HG03520 (cell line): ENCODE data around the gene DNAJB11.
"Not testable (repeated sequence)": the region's sequence is repeated elsewhere in the genome, so short reads cannot be mapped to it uniquely, and the experiment has no call there.

Experiments used
- ATAC-seq: cut with Tn5 transposase; IDR thresholded peaks from one replicate; pipeline ENCODE4 v1.9.1; 2021; ENCODE audit warnings: mild to moderate bottlenecking, moderate library complexity; ENCODE audit not compliant: unreplicated experiment

DNAJB11 gene

GRCh38 chr3:186617036-186617946 is 46.8 kb downstream of the DNAJB11 start:
- ATAC-seq = peak; percentile 69

DNA sequence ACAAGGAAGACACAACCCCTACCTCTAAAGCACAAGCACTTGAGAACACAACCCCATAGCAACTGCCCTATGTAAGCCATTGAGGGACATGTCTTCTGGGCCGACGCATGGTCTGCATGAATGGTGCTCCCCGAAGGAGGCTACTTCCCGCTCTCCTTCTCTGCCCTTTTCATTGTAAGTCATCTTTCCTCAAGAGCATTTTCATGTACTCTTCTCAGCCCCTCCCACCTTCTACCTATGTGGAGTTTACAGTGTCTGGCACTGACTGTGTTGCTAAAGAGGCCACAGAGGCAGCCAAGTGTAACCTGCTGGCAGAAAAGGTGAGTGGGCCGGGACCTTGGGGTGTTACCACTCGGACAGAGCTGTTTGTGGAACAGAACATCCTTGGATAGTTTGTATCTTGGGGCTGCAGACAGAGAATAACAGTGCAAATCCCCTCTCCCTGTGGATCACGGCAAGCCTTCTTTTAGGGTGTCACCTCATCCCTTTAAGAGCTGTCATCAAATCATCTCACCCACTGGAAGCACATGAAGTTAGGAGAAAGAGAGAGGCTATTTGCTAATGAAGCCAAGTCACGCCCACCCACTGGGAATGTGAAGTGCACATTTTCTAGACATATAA is 47.9 kb downstream of the DNAJB11 start:
- no peak for ATAC-seq

- ATAC-seq = no peak
These were observed 49.3 kb downstream of the DNAJB11 start for GRCh38 chr3:186619787-186620212.

- ATAC-seq = no peak
These were observed 49.9 kb downstream of the DNAJB11 start for GRCh38 chr3:186620213-186621092.

DNA sequence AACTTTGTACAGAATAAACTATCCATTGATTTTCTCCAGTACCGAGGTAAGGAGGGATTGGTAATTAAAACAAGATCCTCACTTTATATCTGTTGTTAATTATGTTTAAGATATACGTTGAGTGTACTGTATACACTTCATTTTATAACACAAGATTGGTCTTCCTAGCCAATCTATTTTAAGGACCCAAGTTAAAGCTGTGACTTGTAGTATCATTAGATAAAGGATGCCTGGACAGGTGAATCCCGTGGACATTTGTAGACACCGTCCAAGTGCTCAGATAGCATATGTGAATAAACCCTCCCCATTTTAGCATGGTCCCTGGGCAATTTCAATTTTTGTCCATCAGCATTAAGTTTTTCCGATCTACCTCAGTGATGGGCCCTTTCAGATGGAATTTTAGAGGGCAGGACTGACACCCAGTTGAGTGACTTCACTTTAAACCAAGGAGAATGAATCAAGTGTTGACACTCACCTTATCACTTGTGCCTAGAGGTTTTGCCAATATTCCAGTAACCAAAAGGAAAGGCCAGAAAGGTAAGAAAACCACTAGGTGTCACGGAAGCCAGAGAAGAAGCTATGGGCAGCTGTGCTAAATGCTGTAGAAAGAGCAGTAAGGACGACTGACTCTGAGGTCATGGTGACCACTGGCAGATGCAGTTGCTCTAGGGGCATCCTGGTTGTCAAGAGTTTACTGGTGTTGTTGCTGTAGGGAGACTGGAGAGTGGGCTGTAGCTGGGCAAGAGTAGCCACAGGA is 51.6 kb downstream of the DNAJB11 start:
- ATAC-seq = no peak

DNA sequence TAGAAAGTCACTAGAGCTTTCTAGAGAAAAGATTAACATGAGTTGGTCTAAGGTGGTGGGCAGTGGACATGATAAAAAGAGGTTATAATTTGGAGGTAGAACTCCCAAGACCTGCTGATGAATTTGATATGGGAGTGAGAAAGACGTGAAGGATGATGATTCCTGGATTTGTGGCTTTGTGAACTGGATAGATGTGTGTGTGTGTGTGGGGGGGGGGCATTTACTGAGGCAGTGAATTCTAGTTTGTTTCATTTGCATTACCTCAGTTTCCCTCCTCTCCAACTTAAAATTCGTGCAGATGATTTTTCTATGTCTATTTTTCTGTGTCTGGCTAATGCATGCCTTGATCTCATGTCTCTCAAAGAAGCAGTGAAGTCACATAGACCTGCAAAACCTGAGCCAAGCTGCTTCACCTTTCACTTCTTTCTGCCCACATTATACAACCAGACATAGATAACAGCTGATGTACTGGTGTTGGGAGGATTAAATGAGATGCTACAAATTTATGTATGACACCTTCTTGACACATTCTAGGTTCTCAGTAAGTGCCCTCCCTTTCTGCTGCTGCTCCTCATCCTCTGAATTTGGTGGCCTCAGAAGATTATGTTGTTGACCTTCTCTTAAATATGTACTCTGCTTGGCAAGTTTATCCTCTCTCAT is 52.3 kb downstream of the DNAJB11 start:
- ATAC-seq = no peak

DNA sequence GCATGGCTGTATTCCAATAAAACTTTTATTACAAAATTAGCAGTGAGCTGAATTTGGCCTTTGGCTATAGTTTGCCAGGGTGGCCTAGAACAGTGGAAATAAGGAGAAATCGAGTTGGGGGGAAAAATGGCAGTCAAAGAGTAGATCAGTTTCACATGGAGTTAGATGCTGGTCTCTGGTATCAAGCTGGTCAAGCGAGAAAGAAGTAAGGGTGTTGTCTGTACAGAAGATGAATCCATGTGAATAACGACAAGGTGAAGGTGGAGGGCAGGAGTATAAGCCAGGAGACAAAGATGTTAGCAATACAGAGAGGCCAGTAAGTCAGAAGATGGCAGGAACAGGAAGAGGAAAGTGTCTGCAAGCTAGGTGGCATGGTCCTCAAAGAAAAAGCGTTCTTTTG is 54.1 kb downstream of the DNAJB11 start:
- no peak for ATAC-seq

DNA sequence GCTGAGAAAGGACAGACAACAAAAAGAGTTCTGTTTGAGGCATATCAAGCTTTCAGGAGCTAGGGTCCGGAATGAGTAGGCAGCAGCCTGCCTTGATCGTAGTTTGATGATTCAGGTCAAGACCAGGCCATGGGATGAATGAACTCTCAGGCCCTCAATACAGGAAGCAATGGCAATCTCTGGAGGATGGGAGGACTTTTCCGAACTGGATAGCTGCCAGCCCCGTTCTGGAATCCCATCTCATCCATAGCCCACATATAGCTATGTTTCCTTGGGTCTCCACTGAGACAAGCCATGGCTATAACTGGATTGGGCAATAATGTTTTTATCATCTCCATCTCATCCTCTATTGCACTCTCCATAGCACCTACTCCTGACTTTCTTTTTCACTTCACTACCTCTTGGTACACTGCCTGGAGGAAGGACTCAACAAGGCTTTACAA is 55.1 kb downstream of the DNAJB11 start:
- no peak for ATAC-seq

GRCh38 chr3:186626254-186626847 is 55.8 kb downstream of the DNAJB11 start:
- ATAC-seq = no peak

- no peak for ATAC-seq
These were observed 57.4 kb downstream of the DNAJB11 start for GRCh38 chr3:186627852-186628414.

DNA sequence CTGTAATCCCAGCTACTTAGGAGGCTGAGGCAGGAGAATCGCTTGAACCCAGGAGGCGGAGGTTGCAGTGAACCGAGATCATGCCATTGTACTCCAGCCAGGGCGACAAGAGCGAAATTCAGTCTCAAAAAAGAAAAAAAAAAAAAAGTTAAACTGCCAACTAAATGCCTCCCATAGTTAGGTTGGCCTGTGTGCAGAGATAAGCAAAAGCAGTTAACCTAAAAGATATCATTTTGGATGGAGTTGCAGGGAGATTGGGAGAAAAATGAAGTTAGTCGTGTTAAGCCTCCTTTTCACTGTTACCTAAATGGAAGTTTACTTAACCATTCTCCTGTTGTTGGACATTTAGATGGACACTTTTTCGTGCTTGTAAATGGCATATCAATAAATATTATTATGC is 58.2 kb downstream of the DNAJB11 start:
- no peak for ATAC-seq

DNA sequence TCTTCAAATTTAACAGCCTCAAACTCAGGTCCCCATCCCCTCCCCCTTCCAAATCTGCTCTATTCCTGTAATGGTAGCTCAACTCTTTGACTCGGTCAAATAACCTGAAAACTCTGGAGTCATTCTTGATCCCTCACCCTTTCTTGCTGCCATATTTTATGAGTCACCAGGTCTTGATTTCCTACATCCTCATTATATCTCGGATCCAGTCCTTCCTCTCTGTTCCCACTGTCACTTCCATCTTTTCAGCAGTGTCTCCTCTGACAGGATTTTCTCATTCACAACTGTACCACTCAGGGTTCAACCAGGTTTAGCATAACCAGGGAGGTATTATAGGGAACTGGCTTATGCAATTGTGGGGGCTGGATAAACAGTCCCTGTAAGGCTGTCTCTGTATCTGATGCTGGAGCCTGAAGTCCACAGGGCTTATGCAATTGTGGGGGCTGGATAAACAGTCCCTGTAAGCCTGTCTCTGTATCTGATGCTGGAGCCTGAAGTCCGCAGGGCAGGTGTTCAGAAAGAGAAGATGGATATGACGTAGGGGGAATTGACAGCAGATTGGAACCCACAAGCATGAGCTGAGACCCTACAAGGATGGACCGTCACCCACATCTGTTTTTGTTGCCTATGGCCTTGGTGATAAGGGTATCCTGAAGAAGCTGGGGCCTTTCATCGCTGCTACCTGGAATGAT is 60.6 kb downstream of the DNAJB11 start:
- no peak for ATAC-seq

DNA sequence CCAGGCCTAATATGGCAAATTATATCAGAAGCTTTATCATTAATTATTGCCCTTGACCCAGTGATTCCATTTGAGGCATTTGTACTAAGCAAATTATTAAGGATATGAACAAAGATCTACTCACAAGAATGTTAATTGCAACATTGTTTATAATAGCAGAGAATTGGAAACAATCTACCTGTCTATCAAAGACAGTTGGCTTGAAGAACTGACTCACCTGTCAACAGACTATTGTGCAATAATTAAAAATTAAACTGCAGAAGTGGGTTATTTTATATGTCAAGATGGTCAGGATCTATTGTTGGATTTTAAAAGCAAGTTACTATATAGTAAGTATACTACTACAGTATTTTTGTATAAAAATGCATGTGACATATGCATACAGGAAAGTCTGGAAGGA is 63.0 kb downstream of the DNAJB11 start:
- ATAC-seq = no peak

GRCh38 chr3:186634207-186634606 is 63.7 kb downstream of the DNAJB11 start:
- ATAC-seq = not testable (repeated sequence)
